PC-3 (cell line): ENCODE measurements around the gene PRKCQ. TPM values are rescaled to one million over a fixed set of nuclear protein-coding genes. Genes with fewer than 3 reads are reported as not detected.

Source experiments
- ATAC-seq: fragments of 200-7000 bp; cut with Tn5 transposase; 2 replicates; pipeline ENCODE4 v1.9.1; 2020; ENCODE audit warnings: mild to moderate bottlenecking, moderate library complexity
- BruUV-seq: library from RNA; stranded (reverse); fragments of 400-500 nt; replicated peaks from 2 replicates; lab custom pipeline; 2021; lab: Mats Ljungman, UMichigan
- CTCF ChIA-PET: fragments of 300-600 bp; sonication (Branson Sonifier 250); formaldehyde crosslinking; loops from one replicate; lab custom pipeline; 2022; ENCODE audit warnings: antibody characterized with exemption; lab: Charles Lee
- POLR2A ChIA-PET: fragments of 300-600 bp; sonication (Branson Sonifier 250); formaldehyde crosslinking; loops from one replicate; lab custom pipeline; 2022; ENCODE audit warnings: antibody characterized with exemption; ENCODE audit not compliant: unreplicated experiment; lab: Charles Lee
- DNase-seq: peaks from one replicate; pipeline ENCODE4 v3.0.0-alpha.2; 2015
- H2AFZ ChIP-seq: fragments of 300-600 bp; sonication (generic); 2 replicates; pipeline ENCODE4 v1.6.0; 2016; ENCODE audit warnings: antibody characterized with exemption, low read length
- H3F3A ChIP-seq: fragments of 300-600 bp; sonication (generic); one replicate; pipeline ENCODE4 v1.6.0; 2017; ENCODE audit warnings: antibody characterized with exemption, low read length, control low read depth, mild to moderate bottlenecking; ENCODE audit not compliant: unreplicated experiment
- H3K27ac ChIP-seq: fragments of 300-600 bp; sonication (generic); 2 replicates; pipeline ENCODE4 v1.5.1; 2016; ENCODE audit warnings: mild to moderate bottlenecking, low read length
- H3K27me3 ChIP-seq: fragments of 300-600 bp; sonication (generic); 2 replicates; pipeline ENCODE4 v1.6.1; 2016; ENCODE audit warnings: low read length, mixed read lengths
- H3K36me3 ChIP-seq: fragments of 300-600 bp; sonication (generic); 2 replicates; pipeline ENCODE4 v1.6.1; 2016; ENCODE audit warnings: low read depth, mixed run types, low read length, mixed read lengths
- H3K4me1 ChIP-seq: fragments of 300-600 bp; sonication (generic); 2 replicates; pipeline ENCODE4 v1.5.1; 2016; ENCODE audit warnings: low read length; ENCODE audit not compliant: insufficient read depth
- H3K4me2 ChIP-seq: fragments of 300-600 bp; sonication (generic); 2 replicates; pipeline ENCODE4 v1.6.0; 2016; ENCODE audit warnings: low read length
- H3K4me3 ChIP-seq: fragments of 300-600 bp; sonication (generic); 2 replicates; pipeline ENCODE4 v1.5.1; 2016; ENCODE audit warnings: mild to moderate bottlenecking, low read length, mixed read lengths
- H3K79me2 ChIP-seq: fragments of 300-600 bp; sonication (generic); 2 replicates; pipeline ENCODE4 v1.6.1; 2017; ENCODE audit warnings: low read length, mixed read lengths
- H3K9ac ChIP-seq: fragments of 300-600 bp; sonication (generic); 2 replicates; pipeline ENCODE4 v1.6.0; 2016; ENCODE audit warnings: mild to moderate bottlenecking, low read length
- H3K9me2 ChIP-seq: fragments of 300-600 bp; sonication (generic); replicated peaks from 2 replicates; pipeline ENCODE4 v1.6.1; 2016; ENCODE audit warnings: mixed run types, low read length, mixed read lengths
- H3K9me3 ChIP-seq: fragments of 300-600 bp; sonication (generic); 2 replicates; pipeline ENCODE4 v1.6.1; 2016; ENCODE audit warnings: low read length, mixed read lengths
- H4K20me1 ChIP-seq: fragments of 300-600 bp; sonication (generic); 2 replicates; pipeline ENCODE4 v1.6.1; 2016; ENCODE audit warnings: low read length, mixed read lengths
- EZH2 ChIP-seq: fragments of 300-600 bp; sonication (generic); IDR thresholded peaks from one replicate; pipeline ENCODE4 v1.6.1; 2017; ENCODE audit warnings: antibody characterized with exemption, mild to moderate bottlenecking, low read length; ENCODE audit not compliant: unreplicated experiment
- EZH2phosphoT487 ChIP-seq: fragments of 300-600 bp; sonication (generic); IDR thresholded peaks from 2 replicates; pipeline ENCODE4 v1.6.1; 2018; ENCODE audit warnings: mild to moderate bottlenecking, antibody characterized with exemption, low read length, borderline replicate concordance
- intact Hi-C: fragments of 100-400 bp; cut with micrococcal nuclease; formaldehyde crosslinking; loops from 2 replicates; pipeline ENCODE4 v1.9.0; 2023
- total RNA-seq: library from RNA; depleted of rRNA; stranded (reverse); fragments of >200 nt; gene quantifications from 2 replicates; pipeline ENCODE4 v1.2.3, GENCODE V29; 2014
- TF ChIP-seq, protein P1 (sequence below): fragments of 300-600 bp; sonication (generic); conservative IDR thresholded peaks from 2 replicates; pipeline ENCODE4 v1.5.1; 2017; ENCODE audit warnings: antibody characterized with exemption, low read depth, mild to moderate bottlenecking, low read length

Gene PRKCQ
- total RNA-seq, 1 experiment from 2014 or later = not detected

DNA sequence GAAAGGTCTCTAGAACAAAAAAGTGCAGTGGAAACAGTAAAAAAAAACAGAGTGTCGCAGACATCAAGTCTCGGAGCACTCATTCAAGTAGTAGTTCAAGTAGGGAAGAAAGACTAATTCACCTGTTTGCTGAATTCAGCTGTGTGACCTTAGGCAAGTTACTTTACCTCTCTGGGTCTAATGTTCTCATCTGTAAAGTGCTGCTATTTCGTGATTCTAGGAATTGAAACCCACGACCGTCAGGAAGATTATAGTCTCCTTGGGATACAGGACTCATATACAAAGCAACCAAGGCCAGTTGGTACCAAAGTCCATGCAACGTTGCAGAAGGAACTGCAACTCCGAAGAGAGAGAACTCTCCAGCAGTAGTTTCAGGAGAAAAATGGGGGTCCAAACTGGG lies 26.1 kb downstream of the PRKCQ start:
- BruUV-seq = no TSS peak
- Histone ChIP-seq H3K36me3 (no peaks in the 10 kb centered on the region), H3K9me2 (no peaks in the 10 kb centered on the region), H3K4me2 (no peak overlapping the region), H3K9me3 (no peaks in the 10 kb centered on the region), H2AFZ (no peak overlapping the region), H3K27me3 (peaks cover 21% of the 10 kb centered on the region), H3K4me1 (no peaks in the 10 kb centered on the region), H3K79me2 (no peaks in the 10 kb centered on the region), H3K27ac (no peak overlapping the region), H3F3A (no peaks in the 10 kb centered on the region), H3K4me3 (no peak overlapping the region), H3K9ac (no peak overlapping the region), H4K20me1 (no peaks in the 10 kb centered on the region)
- DNase-seq (no peak), ATAC-seq (no peak)
- intact Hi-C loops = no loop called here
- TF ChIP-seq EZH2phosphoT487 (no peak), EZH2 (no peak)
- TF ChIP-seq, protein P1, sequence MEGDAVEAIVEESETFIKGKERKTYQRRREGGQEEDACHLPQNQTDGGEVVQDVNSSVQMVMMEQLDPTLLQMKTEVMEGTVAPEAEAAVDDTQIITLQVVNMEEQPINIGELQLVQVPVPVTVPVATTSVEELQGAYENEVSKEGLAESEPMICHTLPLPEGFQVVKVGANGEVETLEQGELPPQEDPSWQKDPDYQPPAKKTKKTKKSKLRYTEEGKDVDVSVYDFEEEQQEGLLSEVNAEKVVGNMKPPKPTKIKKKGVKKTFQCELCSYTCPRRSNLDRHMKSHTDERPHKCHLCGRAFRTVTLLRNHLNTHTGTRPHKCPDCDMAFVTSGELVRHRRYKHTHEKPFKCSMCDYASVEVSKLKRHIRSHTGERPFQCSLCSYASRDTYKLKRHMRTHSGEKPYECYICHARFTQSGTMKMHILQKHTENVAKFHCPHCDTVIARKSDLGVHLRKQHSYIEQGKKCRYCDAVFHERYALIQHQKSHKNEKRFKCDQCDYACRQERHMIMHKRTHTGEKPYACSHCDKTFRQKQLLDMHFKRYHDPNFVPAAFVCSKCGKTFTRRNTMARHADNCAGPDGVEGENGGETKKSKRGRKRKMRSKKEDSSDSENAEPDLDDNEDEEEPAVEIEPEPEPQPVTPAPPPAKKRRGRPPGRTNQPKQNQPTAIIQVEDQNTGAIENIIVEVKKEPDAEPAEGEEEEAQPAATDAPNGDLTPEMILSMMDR = no peak
- ChIA-PET POLR2A (no interaction called here), CTCF (no interaction called here)

DNA sequence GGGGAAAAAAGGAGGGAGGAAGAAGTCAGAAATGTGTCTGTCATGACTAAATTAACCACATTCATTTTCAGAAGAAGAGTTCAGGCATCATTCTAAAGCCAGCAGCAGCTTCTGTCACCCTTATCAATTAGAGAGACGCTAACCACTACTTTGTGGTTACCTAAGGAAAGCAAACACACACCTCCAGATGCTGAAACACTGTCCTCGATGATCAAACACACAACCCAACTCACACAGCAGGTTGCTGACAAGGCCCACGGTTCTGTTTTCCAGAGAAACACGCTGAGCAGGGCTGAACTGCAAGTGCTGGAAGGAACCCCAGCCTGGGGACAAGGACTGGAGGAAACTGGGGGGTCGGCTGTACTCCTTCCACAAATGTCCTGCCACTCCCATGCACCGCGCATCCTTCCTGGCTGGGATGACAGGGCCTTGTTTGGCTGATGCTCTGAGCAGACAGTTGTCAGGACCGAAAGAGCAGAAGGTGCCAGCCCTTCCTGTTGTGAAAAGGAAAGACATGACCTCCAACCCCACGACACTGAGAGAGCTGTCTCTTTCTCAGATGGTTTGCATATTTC lies 36.6 kb downstream of the PRKCQ start:
- DNase-seq (no peak), ATAC-seq (no peak)
- Histone ChIP-seq H3F3A (no peaks in the 10 kb centered on the region), H3K27ac (no peak overlapping the region), H3K4me3 (no peak overlapping the region), H3K9me2 (no peaks in the 10 kb centered on the region), H3K4me1 (no peaks in the 10 kb centered on the region), H3K36me3 (no peaks in the 10 kb centered on the region), H3K79me2 (no peaks in the 10 kb centered on the region), H4K20me1 (no peaks in the 10 kb centered on the region), H3K9ac (no peak overlapping the region), H3K9me3 (no peaks in the 10 kb centered on the region), H2AFZ (no peak overlapping the region), H3K4me2 (no peak overlapping the region), H3K27me3 (peaks cover 38% of the 10 kb centered on the region)
- no TSS peak for BruUV-seq
- ChIA-PET POLR2A (no interaction called here), CTCF (no interaction called here)
- TF ChIP-seq, protein P1 = no peak
- no peak for TF ChIP-seq EZH2
- no peak for TF ChIP-seq EZH2phosphoT487
- intact Hi-C loops = no loop called here

DNA sequence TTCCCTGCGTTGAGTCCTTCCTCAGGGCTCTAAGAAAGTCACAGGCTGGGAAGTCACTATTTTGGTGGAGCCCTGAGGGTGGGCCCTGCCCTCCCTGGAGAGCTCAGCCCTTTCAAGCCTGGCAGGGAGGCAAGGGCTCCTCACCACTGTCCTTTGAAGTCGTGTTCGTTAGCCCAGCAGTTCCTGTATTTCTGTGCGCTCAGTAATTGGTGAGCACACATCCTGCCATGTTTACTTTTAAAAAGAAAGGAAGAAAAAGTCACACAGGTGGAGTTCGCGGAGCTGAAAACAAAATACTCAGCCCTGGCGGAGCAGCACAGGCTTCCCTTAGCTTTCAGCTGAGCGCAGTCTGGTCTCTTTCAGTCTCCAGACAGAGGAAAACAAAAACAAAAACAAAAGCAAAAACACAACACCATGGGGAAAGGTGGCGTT lies 37.1 kb downstream of the PRKCQ start:
- CTCF ChIA-PET = no interaction called here
- POLR2A ChIA-PET = no interaction called here
- H3F3A ChIP-seq = no peaks in the 10 kb centered on the region

More for the DNA sequence above, 37.1 kb downstream of the PRKCQ start:
- no peaks in the 10 kb centered on the region for H4K20me1 ChIP-seq
- peaks cover 43% of the 10 kb centered on the region for H3K27me3 ChIP-seq
- no peak overlapping the region for H3K9ac ChIP-seq
- intact Hi-C loops = no loop called here
- H3K27ac ChIP-seq = no peak overlapping the region
- no peaks in the 10 kb centered on the region for H3K9me3 ChIP-seq
- H3K4me3 ChIP-seq = no peak overlapping the region
- BruUV-seq = no TSS peak
- no peaks in the 10 kb centered on the region for H3K79me2 ChIP-seq
- DNase-seq (no peak), ATAC-seq (no peak)
- no peaks in the 10 kb centered on the region for H3K9me2 ChIP-seq
- no peaks in the 10 kb centered on the region for H3K4me1 ChIP-seq
- H2AFZ ChIP-seq = no peak overlapping the region
- H3K36me3 ChIP-seq = no peaks in the 10 kb centered on the region
- TF ChIP-seq EZH2phosphoT487 (no peak), EZH2 (no peak)
- TF ChIP-seq, protein P1 = no peak
- H3K4me2 ChIP-seq = no peak overlapping the region
